Thyroid gland (tissue), 4 donors: ENCODE measurements around the gene SAMD5.

Experiments used
- POLR2A ChIP-seq, 2 donors: fragments of 450-650 bp; IDR thresholded peaks; one replicate each; pipeline ENCODE4 v1.6.1; 2017; ENCODE audit warnings: antibody characterized with exemption in 2 of 2, mild to moderate bottlenecking in 2 of 2, moderate library complexity in 1 of 2
- TF ChIP-seq, protein P1 (sequence below), 6 experiments: fragments of 200-600 bp in 3 of 6; fragments of 450-650 bp in 3 of 6; sonication (generic) in 3 of 6; IDR thresholded peaks; one replicate each; pipeline ENCODE4 v1.5.1; 2016 to 2019; ENCODE audit warnings: antibody characterized with exemption in 6 of 6, mild to moderate bottlenecking in 2 of 6, inconsistent platforms in 1 of 6, moderate library complexity in 1 of 6

GRCh38 chr6:147468634-147469033 lies 39.9 kb upstream of the SAMD5 start:
- TF ChIP-seq POLR2A (IDR thresholded peaks at IDR 0.05), result no peak
- TF ChIP-seq, protein P1, sequence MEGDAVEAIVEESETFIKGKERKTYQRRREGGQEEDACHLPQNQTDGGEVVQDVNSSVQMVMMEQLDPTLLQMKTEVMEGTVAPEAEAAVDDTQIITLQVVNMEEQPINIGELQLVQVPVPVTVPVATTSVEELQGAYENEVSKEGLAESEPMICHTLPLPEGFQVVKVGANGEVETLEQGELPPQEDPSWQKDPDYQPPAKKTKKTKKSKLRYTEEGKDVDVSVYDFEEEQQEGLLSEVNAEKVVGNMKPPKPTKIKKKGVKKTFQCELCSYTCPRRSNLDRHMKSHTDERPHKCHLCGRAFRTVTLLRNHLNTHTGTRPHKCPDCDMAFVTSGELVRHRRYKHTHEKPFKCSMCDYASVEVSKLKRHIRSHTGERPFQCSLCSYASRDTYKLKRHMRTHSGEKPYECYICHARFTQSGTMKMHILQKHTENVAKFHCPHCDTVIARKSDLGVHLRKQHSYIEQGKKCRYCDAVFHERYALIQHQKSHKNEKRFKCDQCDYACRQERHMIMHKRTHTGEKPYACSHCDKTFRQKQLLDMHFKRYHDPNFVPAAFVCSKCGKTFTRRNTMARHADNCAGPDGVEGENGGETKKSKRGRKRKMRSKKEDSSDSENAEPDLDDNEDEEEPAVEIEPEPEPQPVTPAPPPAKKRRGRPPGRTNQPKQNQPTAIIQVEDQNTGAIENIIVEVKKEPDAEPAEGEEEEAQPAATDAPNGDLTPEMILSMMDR (IDR thresholded peaks at IDR 0.05), result no peak
